OCI-LY1 (cell line): ENCODE data around the gene L3MBTL1.

Experiments used
- H2AFZ ChIP-seq: fragments of 200-600 bp; sonication (generic), shearing (Covaris generic); 2 replicates; pipeline ENCODE4 v1.6.0; 2014; ENCODE audit warnings: antibody characterized with exemption, mild to moderate bottlenecking, low read length
- H3F3A ChIP-seq: fragments of 200-600 bp; sonication (generic), shearing (Covaris generic); 2 replicates; pipeline ENCODE4 v1.6.0; 2014; ENCODE audit warnings: mild to moderate bottlenecking, antibody characterized with exemption, low read length, moderate library complexity; ENCODE audit not compliant: insufficient read depth
- H3K27ac ChIP-seq: fragments of 200-600 bp; sonication (generic); 2 replicates; pipeline ENCODE4 v1.5.1; 2014; ENCODE audit warnings: low read length, mixed run types, mild to moderate bottlenecking, low read depth; ENCODE audit not compliant: poor library complexity, severe bottlenecking
- H3K27me3 ChIP-seq: fragments of 200-600 bp; sonication (generic); 2 replicates; pipeline ENCODE4 v1.6.0; 2014; ENCODE audit warnings: antibody characterized with exemption, mild to moderate bottlenecking, low read length, moderate library complexity; ENCODE audit not compliant: insufficient read depth
- H3K36me3 ChIP-seq: fragments of 200-600 bp; sonication (generic); 2 replicates; pipeline ENCODE4 v1.6.1; 2014; ENCODE audit warnings: mild to moderate bottlenecking, antibody characterized with exemption, low read length, moderate library complexity, mixed read lengths; ENCODE audit not compliant: insufficient read depth
- H3K4me1 ChIP-seq: fragments of 200-600 bp; sonication (generic); 2 replicates; pipeline ENCODE4 v1.5.1; 2014; ENCODE audit warnings: mild to moderate bottlenecking, low read length, moderate library complexity; ENCODE audit not compliant: insufficient read depth, severe bottlenecking
- H3K4me2 ChIP-seq: fragments of 200-600 bp; sonication (generic), shearing (Covaris generic); 2 replicates; pipeline ENCODE4 v1.6.1; 2014; ENCODE audit warnings: low read length
- H3K4me3 ChIP-seq: fragments of 200-600 bp; sonication (generic); 2 replicates; pipeline ENCODE4 v1.5.1; 2014; ENCODE audit warnings: low read length, low read depth, mild to moderate bottlenecking, mixed read lengths; ENCODE audit not compliant: poor library complexity, severe bottlenecking
- H3K79me2 ChIP-seq: fragments of 200-600 bp; shearing (Covaris generic); 2 replicates; pipeline ENCODE4 v1.6.1; 2016; ENCODE audit warnings: mixed run types, low read length, mixed read lengths; ENCODE audit not compliant: insufficient read depth
- H3K9ac ChIP-seq: fragments of 200-600 bp; sonication (generic), shearing (Covaris generic); 2 replicates; pipeline ENCODE4 v1.6.1; 2014; ENCODE audit warnings: mild to moderate bottlenecking, low read length, mixed read lengths
- H3K9me2 ChIP-seq: fragments of 200-600 bp; sonication (generic), shearing (Covaris generic); 2 replicates; pipeline ENCODE4 v1.6.1; 2014; ENCODE audit warnings: low read depth, mild to moderate bottlenecking, low read length, mixed read lengths
- H3K9me3 ChIP-seq: fragments of 200-600 bp; shearing (Covaris generic); 2 replicates; pipeline ENCODE4 v1.6.1; 2014; ENCODE audit warnings: low read length, mixed read lengths
- H4K20me1 ChIP-seq: fragments of 200-600 bp; sonication (generic), shearing (Covaris generic); 2 replicates; pipeline ENCODE4 v1.6.0; 2016; ENCODE audit warnings: mild to moderate bottlenecking, low read length; ENCODE audit not compliant: insufficient read depth
- CTCF ChIP-seq: fragments of 200-600 bp; sonication (generic), shearing (Covaris generic); IDR thresholded peaks from 2 replicates; pipeline ENCODE4 v1.5.1; 2017; ENCODE audit warnings: mild to moderate bottlenecking, antibody characterized with exemption, low read length, moderate library complexity, mixed read lengths
- EZH2 ChIP-seq: fragments of 200-600 bp; sonication (generic), shearing (Covaris generic); IDR thresholded peaks from 2 replicates; pipeline ENCODE4 v1.8.0; 2017; ENCODE audit warnings: borderline replicate concordance, mixed run types, mild to moderate bottlenecking, antibody characterized with exemption, low read length, moderate library complexity, mixed read lengths

L3MBTL1 gene

GRCh38 chr20:43514648-43514999 lies 7.1 kb downstream of the L3MBTL1 start:
- Histone ChIP-seq H3F3A (no peaks in the 10 kb centered on the region), H4K20me1 (no peaks in the 10 kb centered on the region), H3K9ac (peak overlapping the region; percentile 73), H3K9me2 (no peaks in the 10 kb centered on the region), H3K27me3 (no peaks in the 10 kb centered on the region), H3K36me3 (peaks cover 13% of the 10 kb centered on the region; the same call in 1 of the 2 replicates), H3K9me3 (no peaks in the 10 kb centered on the region), H3K4me1 (peaks cover 18% of the 10 kb centered on the region), H2AFZ (no peak overlapping the region), H3K27ac (peak overlapping the region; percentile 35), H3K4me3 (peak overlapping the region; percentile 78), H3K4me2 (peak overlapping the region; percentile 67), H3K79me2 (no peaks in the 10 kb centered on the region)
- TF ChIP-seq CTCF: no peak
- no peak for TF ChIP-seq EZH2

- H3K9ac ChIP-seq: peak overlapping the region; percentile 73; the same call in 1 of the 2 replicates
- H2AFZ ChIP-seq: no peak overlapping the region
- no peaks in the 10 kb centered on the region; the same call in 1 of the 2 replicates for H3K27me3 ChIP-seq
- peaks cover 20% of the 10 kb centered on the region for H3K36me3 ChIP-seq
- peak overlapping the region; percentile 78 for H3K4me3 ChIP-seq
- no peak overlapping the region for H3K27ac ChIP-seq
- no peaks in the 10 kb centered on the region for H3K9me2 ChIP-seq
- peaks cover 18% of the 10 kb centered on the region for H3K4me1 ChIP-seq
- H3K4me2 ChIP-seq: peak overlapping the region; percentile 67
- no peaks in the 10 kb centered on the region for H4K20me1 ChIP-seq
- H3K79me2 ChIP-seq: no peaks in the 10 kb centered on the region
- H3K9me3 ChIP-seq: 0 out of 2 replicates have a peak, but pooled peaks cover 4% of the 10 kb centered on the region
- H3F3A ChIP-seq: no peaks in the 10 kb centered on the region
- TF ChIP-seq EZH2: no peak
Observed at GRCh38 chr20:43515628-43516027, 8.1 kb downstream of the L3MBTL1 start.

GRCh38 chr20:43516251-43516824 lies 8.8 kb downstream of the L3MBTL1 start:
- 0 out of 2 replicates have a peak, but pooled peaks cover 4% of the 10 kb centered on the region for H3K9me3 ChIP-seq
- peaks cover 20% of the 10 kb centered on the region for H3K36me3 ChIP-seq
- H3F3A ChIP-seq: no peaks in the 10 kb centered on the region
- H3K27me3 ChIP-seq: no peaks in the 10 kb centered on the region; the same call in 1 of the 2 replicates
- H3K4me2 ChIP-seq: no peak overlapping the region; the same call in 1 of the 2 replicates
- H3K9me2 ChIP-seq: no peaks in the 10 kb centered on the region
- peaks cover 18% of the 10 kb centered on the region for H3K4me1 ChIP-seq
- no peak overlapping the region for H2AFZ ChIP-seq
- TF ChIP-seq EZH2 (no peak), CTCF (no peak)
- H3K9ac ChIP-seq: no peak overlapping the region; the same call in 1 of the 2 replicates
- no peaks in the 10 kb centered on the region for H3K79me2 ChIP-seq
- no peak overlapping the region for H3K4me3 ChIP-seq
- H4K20me1 ChIP-seq: no peaks in the 10 kb centered on the region
- no peak overlapping the region for H3K27ac ChIP-seq
